Measurements from ENCODE around the gene SLC8A1. TPM values are rescaled to one million over a fixed set of nuclear protein-coding genes. Genes with fewer than 3 reads are reported as not detected.

The SLC8A1 gene
- total and polyA plus RNA-seq, 2 of the 13 experiments (the other 11 are each of a cell fraction or from before 2014, with no cell fraction given) = not detected

DNA sequence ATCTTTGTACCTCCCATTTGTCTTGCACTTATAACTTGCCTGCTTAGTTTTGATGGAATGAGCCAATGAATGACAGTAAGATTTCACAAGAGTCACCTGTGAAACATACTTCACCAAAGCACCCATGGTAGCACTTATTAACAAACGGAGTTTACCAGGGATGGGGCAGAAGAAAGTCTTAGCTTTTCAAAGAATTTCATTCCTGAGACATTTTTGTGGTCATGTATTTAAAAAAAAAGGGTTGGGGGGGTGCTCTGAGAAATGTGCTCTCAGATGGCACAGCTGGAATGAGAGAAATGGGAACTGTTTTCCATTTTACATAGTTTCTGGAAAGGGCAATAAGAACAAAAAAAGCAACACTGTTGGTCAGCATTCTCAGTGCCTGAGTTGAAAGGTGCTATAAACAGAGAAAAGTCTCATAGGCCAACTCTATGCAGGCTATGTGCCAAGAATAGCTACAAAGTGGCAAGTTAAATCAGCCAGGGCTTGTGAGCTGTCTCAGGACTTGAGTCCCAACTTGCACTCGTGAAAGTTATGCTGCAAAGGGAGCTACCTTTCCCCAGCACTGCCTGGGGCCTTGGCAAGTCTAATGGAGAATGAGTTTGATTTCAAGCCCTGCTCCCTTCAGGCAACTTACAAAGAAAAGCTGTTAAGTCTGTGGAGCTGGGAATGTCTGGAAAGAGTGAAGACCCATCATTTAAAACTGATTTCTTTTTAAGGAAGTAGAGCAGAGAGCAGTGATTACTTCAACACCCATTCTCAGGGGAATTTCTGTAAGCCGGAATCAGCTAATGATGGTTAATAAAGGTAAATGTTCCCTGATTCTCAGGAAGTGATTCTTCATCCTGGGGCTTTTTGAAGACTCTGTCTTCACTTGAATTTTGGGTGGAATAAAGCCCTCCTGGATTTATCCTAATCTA lies 170.6 kb downstream of the SLC8A1 start (continued):
- TF ChIP-seq, protein P1, sequence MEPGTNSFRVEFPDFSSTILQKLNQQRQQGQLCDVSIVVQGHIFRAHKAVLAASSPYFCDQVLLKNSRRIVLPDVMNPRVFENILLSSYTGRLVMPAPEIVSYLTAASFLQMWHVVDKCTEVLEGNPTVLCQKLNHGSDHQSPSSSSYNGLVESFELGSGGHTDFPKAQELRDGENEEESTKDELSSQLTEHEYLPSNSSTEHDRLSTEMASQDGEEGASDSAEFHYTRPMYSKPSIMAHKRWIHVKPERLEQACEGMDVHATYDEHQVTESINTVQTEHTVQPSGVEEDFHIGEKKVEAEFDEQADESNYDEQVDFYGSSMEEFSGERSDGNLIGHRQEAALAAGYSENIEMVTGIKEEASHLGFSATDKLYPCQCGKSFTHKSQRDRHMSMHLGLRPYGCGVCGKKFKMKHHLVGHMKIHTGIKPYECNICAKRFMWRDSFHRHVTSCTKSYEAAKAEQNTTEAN (CRISPR knock-in tag; conservative IDR thresholded peaks at IDR 0.05) = no peak
- TF ChIP-seq ZNF672 (CRISPR knock-in tag; IDR thresholded peaks at IDR 0.05) (no peak), HOXD1 (CRISPR knock-in tag; IDR thresholded peaks at IDR 0.05) (no peak), HDAC1 (CRISPR knock-in tag; IDR thresholded peaks at IDR 0.05) (no peak), ZNF570 (CRISPR knock-in tag; IDR thresholded peaks at IDR 0.05; ENCODE audit: borderline replicate concordance) (no peak), GTF3A (CRISPR knock-in tag; conservative IDR thresholded peaks at IDR 0.05) (no peak), POLR2AphosphoS5 (IDR thresholded peaks at IDR 0.05; ENCODE audit: low read depth, low read length) (no peak), CBX5 (CRISPR knock-in tag; IDR thresholded peaks at IDR 0.05; ENCODE audit: borderline replicate concordance) (no peak)

DNA sequence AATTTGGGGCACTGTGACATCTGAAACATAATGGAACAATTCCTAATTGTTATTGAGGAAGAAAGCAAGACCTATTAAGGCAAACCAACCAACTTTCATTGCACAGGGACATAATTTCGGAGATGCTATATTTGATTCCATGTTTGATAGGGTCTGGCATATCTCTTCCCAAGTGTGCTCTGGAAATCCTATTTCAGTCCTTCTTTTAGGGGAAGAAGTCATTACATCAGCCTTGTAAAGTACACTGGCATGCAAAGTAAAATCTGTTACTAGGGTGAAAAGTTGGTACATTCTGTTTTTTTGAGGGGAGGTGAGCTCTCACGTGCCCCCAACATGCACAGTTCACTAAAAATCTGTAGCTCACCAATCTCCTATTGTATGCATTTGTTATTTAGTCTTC lies 172.4 kb downstream of the SLC8A1 start:
- no peak for DNase-seq (ENCODE audit: low spot score)
- in situ Hi-C loops (cut with HindIII; ENCODE audit: extremely low pct_ligation_motif_present, low pct_unique_long_range_greater_than_20kb) = no loop called here
- no peak for FAIRE-seq
- TF ChIP-seq, protein P2, sequence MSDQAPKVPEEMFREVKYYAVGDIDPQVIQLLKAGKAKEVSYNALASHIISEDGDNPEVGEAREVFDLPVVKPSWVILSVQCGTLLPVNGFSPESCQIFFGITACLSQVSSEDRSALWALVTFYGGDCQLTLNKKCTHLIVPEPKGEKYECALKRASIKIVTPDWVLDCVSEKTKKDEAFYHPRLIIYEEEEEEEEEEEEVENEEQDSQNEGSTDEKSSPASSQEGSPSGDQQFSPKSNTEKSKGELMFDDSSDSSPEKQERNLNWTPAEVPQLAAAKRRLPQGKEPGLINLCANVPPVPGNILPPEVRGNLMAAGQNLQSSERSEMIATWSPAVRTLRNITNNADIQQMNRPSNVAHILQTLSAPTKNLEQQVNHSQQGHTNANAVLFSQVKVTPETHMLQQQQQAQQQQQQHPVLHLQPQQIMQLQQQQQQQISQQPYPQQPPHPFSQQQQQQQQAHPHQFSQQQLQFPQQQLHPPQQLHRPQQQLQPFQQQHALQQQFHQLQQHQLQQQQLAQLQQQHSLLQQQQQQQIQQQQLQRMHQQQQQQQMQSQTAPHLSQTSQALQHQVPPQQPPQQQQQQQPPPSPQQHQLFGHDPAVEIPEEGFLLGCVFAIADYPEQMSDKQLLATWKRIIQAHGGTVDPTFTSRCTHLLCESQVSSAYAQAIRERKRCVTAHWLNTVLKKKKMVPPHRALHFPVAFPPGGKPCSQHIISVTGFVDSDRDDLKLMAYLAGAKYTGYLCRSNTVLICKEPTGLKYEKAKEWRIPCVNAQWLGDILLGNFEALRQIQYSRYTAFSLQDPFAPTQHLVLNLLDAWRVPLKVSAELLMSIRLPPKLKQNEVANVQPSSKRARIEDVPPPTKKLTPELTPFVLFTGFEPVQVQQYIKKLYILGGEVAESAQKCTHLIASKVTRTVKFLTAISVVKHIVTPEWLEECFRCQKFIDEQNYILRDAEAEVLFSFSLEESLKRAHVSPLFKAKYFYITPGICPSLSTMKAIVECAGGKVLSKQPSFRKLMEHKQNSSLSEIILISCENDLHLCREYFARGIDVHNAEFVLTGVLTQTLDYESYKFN (CRISPR knock-in tag; conservative IDR thresholded peaks at IDR 0.05) = no peak
- TF ChIP-seq, protein P3, sequence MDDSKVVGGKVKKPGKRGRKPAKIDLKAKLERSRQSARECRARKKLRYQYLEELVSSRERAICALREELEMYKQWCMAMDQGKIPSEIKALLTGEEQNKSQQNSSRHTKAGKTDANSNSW (CRISPR knock-in tag; IDR thresholded peaks at IDR 0.05; ENCODE audit: borderline replicate concordance) = no peak
- TF ChIP-seq, protein P4, sequence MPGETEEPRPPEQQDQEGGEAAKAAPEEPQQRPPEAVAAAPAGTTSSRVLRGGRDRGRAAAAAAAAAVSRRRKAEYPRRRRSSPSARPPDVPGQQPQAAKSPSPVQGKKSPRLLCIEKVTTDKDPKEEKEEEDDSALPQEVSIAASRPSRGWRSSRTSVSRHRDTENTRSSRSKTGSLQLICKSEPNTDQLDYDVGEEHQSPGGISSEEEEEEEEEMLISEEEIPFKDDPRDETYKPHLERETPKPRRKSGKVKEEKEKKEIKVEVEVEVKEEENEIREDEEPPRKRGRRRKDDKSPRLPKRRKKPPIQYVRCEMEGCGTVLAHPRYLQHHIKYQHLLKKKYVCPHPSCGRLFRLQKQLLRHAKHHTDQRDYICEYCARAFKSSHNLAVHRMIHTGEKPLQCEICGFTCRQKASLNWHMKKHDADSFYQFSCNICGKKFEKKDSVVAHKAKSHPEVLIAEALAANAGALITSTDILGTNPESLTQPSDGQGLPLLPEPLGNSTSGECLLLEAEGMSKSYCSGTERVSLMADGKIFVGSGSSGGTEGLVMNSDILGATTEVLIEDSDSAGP (CRISPR knock-in tag; IDR thresholded peaks at IDR 0.05; ENCODE audit: borderline replicate concordance) = no peak
- TF ChIP-seq, protein P5, sequence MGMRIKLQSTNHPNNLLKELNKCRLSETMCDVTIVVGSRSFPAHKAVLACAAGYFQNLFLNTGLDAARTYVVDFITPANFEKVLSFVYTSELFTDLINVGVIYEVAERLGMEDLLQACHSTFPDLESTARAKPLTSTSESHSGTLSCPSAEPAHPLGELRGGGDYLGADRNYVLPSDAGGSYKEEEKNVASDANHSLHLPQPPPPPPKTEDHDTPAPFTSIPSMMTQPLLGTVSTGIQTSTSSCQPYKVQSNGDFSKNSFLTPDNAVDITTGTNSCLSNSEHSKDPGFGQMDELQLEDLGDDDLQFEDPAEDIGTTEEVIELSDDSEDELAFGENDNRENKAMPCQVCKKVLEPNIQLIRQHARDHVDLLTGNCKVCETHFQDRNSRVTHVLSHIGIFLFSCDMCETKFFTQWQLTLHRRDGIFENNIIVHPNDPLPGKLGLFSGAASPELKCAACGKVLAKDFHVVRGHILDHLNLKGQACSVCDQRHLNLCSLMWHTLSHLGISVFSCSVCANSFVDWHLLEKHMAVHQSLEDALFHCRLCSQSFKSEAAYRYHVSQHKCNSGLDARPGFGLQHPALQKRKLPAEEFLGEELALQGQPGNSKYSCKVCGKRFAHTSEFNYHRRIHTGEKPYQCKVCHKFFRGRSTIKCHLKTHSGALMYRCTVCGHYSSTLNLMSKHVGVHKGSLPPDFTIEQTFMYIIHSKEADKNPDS (CRISPR knock-in tag; IDR thresholded peaks at IDR 0.05) = no peak
- no peak for TF ChIP-seq KDM4B (CRISPR knock-in tag; IDR thresholded peaks at IDR 0.05)
- no peak for TF ChIP-seq ZNF3 (CRISPR knock-in tag; IDR thresholded peaks at IDR 0.05)

More for the DNA sequence above, 172.4 kb downstream of the SLC8A1 start:
- Histone ChIP-seq H3K4me1 (ENCODE audit: insufficient read depth, low read length) (no peaks in the 10 kb centered on the region), H3K36me3 (replicated peaks in 1 of 2; ENCODE audit: control insufficient read depth in 1 of 2, insufficient read depth in 2 of 2, low read length in 2 of 2) (no peaks in the 10 kb centered on the region), H3K9me3 (ENCODE audit: low read length) (no peaks in the 10 kb centered on the region), H3K27me3 (ENCODE audit: control insufficient read depth in 1 of 2, insufficient read depth in 2 of 2, low read length in 2 of 2) (0 out of 5 replicates have a peak, but pooled peaks cover 0 to 1% of the 10 kb centered on the region in 2 experiments), H3K4me2 (ENCODE audit: low read depth, low read length) (no peak overlapping the region), H3K27ac (ENCODE audit: extremely low read length, insufficient read depth, low read length) (no peak overlapping the region), H3K9ac (ENCODE audit: insufficient read depth, low read depth, low read length) (no peak overlapping the region), H3K4me3 (replicated peaks in 1 of 3; ENCODE audit: insufficient read depth in 1 of 3, low read depth in 2 of 3, low read length in 3 of 3) (no peak overlapping the region), H4K20me1 (ENCODE audit: insufficient read depth, low read length) (no peaks in the 10 kb centered on the region), H2AFZ (ENCODE audit: low read length) (no peak overlapping the region), H3K79me2 (ENCODE audit: insufficient read depth, low read length) (no peaks in the 10 kb centered on the region)
- BruUV-seq (replicated peaks) = no TSS peak
- intact Hi-C loops (cut with micrococcal nuclease; ENCODE audit: unreplicated experiment) = no loop called here
- CTCF ChIA-PET (ENCODE audit: low intra/inter-chr PET ratio, low total read pairs) = no interaction called here
- no peak for ATAC-seq
- 2% methylated on average over 2 of the region's 2 CpGs for WGBS (ENCODE audit: low lambda C conversion rate)
- POLR2A ChIA-PET = no interaction called here
